ENCODE results near the gene ARHGEF37.

DNA sequence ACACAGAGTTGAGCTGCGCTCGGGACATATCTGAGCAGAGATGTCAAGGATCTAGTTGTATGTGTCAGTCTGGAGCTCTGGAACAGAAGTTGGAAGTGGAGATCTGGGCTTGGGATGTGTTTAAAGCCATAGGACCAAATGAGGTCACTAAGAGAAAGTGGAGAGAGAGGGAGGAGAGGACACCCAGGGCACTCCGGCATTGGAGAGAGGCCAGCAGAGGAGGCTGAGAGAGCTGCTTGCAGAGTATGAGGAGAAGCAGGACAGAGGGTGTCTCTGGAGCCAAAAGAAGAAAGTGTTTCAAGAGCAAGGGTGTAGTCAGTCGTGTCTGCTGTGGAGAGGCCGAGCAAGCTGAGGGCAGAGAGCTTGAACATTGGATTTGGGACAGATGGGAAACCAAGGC lies 34.7 kb downstream of the ARHGEF37 start:
- TF ChIP-seq, protein P1, sequence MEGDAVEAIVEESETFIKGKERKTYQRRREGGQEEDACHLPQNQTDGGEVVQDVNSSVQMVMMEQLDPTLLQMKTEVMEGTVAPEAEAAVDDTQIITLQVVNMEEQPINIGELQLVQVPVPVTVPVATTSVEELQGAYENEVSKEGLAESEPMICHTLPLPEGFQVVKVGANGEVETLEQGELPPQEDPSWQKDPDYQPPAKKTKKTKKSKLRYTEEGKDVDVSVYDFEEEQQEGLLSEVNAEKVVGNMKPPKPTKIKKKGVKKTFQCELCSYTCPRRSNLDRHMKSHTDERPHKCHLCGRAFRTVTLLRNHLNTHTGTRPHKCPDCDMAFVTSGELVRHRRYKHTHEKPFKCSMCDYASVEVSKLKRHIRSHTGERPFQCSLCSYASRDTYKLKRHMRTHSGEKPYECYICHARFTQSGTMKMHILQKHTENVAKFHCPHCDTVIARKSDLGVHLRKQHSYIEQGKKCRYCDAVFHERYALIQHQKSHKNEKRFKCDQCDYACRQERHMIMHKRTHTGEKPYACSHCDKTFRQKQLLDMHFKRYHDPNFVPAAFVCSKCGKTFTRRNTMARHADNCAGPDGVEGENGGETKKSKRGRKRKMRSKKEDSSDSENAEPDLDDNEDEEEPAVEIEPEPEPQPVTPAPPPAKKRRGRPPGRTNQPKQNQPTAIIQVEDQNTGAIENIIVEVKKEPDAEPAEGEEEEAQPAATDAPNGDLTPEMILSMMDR (IDR thresholded peaks at IDR 0.05; ENCODE audit: borderline replicate concordance, extremely low read depth, low read length, poor library complexity, severe bottlenecking), result no peak
- TF ChIP-seq EZH2 (IDR thresholded peaks at IDR 0.05; ENCODE audit: borderline replicate concordance, low read depth, low read length, severe bottlenecking), result no peak

All from DND-41 (cell line).